A549 treated with dexamethasone at 1 μM for 4 hours (cell line): ENCODE results near the gene CNOT6. TPM values are rescaled to one million over a fixed set of nuclear protein-coding genes. Genes with fewer than 3 reads are reported as not detected.

Source experiments
- total RNA-seq: library from RNA; stranded (reverse); fragments of 200-300 nt; extraction: Qiagen RNA extraction; gene quantifications from 5 replicates; pipeline ENCODE4 v1.2.3, GENCODE V29; 2022

Gene CNOT6
- total RNA-seq: 15.4 to 27.7 TPM (median 23.2 TPM) in 5 replicates

DNA sequence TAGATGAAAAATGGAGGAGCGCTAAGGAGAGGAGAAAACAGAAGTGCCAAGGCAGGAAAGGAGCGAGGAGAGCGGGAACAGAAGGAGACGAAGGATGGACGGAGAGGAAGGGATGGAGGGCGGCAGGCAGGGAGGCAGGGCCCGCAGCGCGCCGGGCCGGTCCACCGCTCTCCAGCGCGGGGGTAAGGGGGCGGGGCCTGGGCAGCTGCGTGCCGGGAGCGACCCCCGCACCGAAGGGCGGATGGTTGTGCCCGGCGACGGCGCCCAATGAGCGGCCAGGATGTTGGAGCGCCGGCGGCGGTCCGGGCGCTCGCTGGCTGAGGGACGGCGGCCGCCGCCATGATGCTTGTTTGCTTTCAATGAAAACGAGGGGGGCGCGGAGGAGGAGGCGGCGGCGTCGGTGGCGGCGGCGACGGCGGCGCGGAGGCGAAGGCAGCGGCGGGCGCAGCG lies at the start of gene CNOT6:
Gene CNOT6, plus strand, starts transcription at position 320 of the 450 bp plus-strand sequence. CDS start 34,898 bp downstream, outside the sequence.

GRCh38 chr5:180591311-180591887 lies 97.2 kb downstream of the CNOT6 start, which contains the start of gene SCGB3A1:
SCGB3A1 (minus strand) TSS chr5:180591499; CDS start chr5:180591462, 37 bp downstream.

Other genes with a start within 250 kb of the CNOT6 start
- gene MAPK9, start 202.3 kb upstream of the CNOT6 start, total RNA-seq: 25.5 to 44.1 TPM (median 38.1 TPM) in 5 replicates
- 44.3 to 64.8 TPM (median 59.4 TPM) in 5 replicates for gene GFPT2, start 141.0 kb upstream of the CNOT6 start, total RNA-seq
- not detected in 5 replicates for gene SCGB3A1, start 97.1 kb downstream of the CNOT6 start, total RNA-seq
- 1.9 to 3.7 TPM (median 3.1 TPM) in 5 replicates for gene FLT4, start 155.2 kb downstream of the CNOT6 start, total RNA-seq
- not detected in 5 replicates for gene OR2Y1, start 245.7 kb downstream of the CNOT6 start, total RNA-seq